ENCODE data around the gene PVR.

Gene PVR

DNA sequence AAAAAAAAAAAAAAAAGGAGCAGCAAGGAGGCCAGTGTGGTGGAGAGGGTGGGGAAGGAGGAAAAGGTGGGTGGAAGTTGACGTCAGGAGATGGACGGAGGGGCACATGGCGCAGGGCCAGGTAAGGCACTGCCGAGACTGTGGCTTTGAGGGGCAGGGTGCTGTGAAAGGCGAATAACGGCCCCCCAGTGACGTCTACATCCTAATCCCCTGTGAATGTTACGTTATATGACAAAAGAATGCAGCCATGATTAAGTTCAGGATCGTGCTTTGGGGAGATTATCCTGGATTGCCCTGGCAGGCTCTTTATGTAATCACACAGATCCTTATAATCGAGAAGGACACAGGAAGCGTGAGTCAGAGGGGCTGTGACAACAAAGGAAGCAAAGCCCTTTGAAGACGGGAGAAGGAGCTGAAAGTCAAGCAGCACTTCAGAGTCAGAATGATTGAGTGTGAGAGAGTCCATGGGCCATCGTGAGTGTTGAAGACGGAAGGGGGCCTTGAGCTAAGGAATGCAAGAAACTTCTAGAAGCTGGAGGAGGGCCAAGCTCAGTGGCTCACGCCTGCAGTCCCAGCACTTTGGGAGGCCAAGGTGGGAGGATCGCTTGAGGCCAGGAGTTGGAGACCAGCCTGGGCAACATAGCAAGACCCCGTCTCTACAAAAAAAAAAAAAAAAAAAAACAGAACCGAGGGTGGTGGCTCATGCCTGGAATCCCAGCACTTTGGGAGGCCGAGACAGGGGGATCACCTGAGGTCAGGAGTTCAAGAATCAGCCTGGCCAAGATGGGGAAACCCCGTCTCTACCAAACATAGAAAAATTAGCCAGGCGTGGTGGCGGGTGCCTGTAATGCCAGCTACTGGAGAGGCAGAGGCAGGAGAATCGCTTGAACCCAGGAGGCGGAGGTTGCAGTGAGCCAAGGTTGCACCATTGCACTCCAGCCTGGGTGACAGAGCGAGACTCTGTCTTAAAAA lies 41.5 kb downstream of the PVR start:
- H3K9me3 ChIP-seq (ENCODE audit: control insufficient read depth, low read length) = no peaks in the 10 kb centered on the region
- no peak overlapping the region for H3K27ac ChIP-seq (ENCODE audit: insufficient read depth, low read depth, low read length, poor library complexity, severe bottlenecking)
- no peaks in the 10 kb centered on the region for H3K27me3 ChIP-seq (ENCODE audit: control insufficient read depth, insufficient read depth, low read length, poor library complexity, severe bottlenecking)
- no peak overlapping the region for H3K4me3 ChIP-seq (ENCODE audit: insufficient read depth, low read depth, low read length)
- no peaks in the 10 kb centered on the region for H3K36me3 ChIP-seq (ENCODE audit: control insufficient read depth, insufficient read depth, low read length)
- H3K4me1 ChIP-seq (ENCODE audit: control insufficient read depth, insufficient read depth, low read length) = no peaks in the 10 kb centered on the region
- 77 to 80% methylated on average over 25 of the region's 25 CpGs for WGBS, 2 experiments

DNA sequence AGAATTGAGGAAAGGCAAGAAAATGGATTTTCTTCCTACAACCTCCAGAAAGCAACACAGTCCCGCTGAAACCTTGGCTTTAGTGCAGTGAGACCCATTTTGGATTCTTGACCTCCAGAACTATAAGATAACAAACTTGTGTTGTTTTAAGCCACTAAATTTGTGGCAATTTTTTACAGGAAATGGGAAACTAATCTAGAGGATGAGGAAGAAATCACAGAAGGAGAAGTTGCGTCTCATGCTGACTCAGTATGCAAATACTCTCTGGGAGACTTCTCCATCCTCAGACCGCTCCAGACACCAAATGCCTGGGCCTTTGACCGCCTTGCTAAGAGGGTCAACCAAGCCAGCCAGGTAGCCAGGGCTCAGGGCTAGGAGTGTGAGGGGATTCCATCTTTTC lies 42.2 kb downstream of the PVR start:
- Histone ChIP-seq H3K27ac (ENCODE audit: insufficient read depth, low read depth, low read length, poor library complexity, severe bottlenecking) (no peak overlapping the region), H3K4me3 (ENCODE audit: insufficient read depth, low read depth, low read length) (no peak overlapping the region), H3K27me3 (ENCODE audit: control insufficient read depth, insufficient read depth, low read length, poor library complexity, severe bottlenecking) (no peaks in the 10 kb centered on the region), H3K36me3 (ENCODE audit: control insufficient read depth, insufficient read depth, low read length) (no peaks in the 10 kb centered on the region), H3K4me1 (ENCODE audit: control insufficient read depth, insufficient read depth, low read length) (no peaks in the 10 kb centered on the region), H3K9me3 (ENCODE audit: control insufficient read depth, low read length) (no peaks in the 10 kb centered on the region)
- 86 to 88% methylated on average over 4 of the region's 4 CpGs for WGBS, 2 experiments

DNA sequence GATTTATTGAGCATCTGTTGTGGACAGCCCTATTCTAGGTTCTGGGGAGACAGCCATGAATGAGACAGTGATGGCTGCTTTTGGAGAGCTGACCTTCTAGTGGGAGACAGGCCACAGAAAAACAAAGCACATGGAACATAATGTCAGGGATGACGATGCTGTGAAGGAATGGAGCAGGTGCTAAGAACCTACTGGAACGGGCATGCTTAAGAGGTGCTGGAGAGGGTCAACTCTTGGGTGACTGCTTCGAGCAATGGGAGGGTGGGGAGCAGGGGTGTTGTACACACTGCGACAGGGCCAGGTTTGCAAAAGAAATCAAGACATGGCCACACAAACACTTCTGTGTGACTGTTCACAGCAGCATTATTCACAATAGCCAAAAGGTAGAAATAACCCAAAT lies 43.2 kb downstream of the PVR start:
- no peaks in the 10 kb centered on the region for H3K4me1 ChIP-seq (ENCODE audit: control insufficient read depth, insufficient read depth, low read length)
- H3K9me3 ChIP-seq (ENCODE audit: control insufficient read depth, low read length) = no peaks in the 10 kb centered on the region
- no peak overlapping the region for H3K4me3 ChIP-seq (ENCODE audit: insufficient read depth, low read depth, low read length)
- WGBS, 2 experiments = 89% methylated on average over 4 of the region's 4 CpGs
- H3K36me3 ChIP-seq (ENCODE audit: control insufficient read depth, insufficient read depth, low read length) = no peaks in the 10 kb centered on the region
- H3K27me3 ChIP-seq (ENCODE audit: control insufficient read depth, insufficient read depth, low read length, poor library complexity, severe bottlenecking) = no peaks in the 10 kb centered on the region
- no peak overlapping the region for H3K27ac ChIP-seq (ENCODE audit: insufficient read depth, low read depth, low read length, poor library complexity, severe bottlenecking)

DNA sequence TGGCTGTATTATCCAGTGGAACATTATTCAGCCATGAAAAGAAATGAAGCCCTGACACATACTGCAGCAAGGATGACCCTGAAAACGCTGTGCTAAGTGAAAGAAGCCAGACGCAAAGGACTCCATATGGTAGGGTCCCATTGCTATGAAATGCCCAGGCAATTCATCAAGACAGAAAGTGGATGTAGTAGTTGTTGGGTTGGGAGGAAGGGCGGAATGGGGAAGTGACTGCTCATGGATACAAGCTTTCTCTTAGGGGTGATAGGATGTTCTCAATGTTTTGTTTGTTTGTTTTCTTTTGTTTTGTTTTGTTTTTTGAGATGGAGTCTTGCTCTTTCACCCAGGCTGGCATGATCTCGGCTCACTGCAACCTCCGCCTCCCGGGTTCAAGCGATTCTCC lies 44.2 kb downstream of the PVR start:
- Histone ChIP-seq H3K27ac (ENCODE audit: insufficient read depth, low read depth, low read length, poor library complexity, severe bottlenecking) (no peak overlapping the region), H3K36me3 (ENCODE audit: control insufficient read depth, insufficient read depth, low read length) (no peaks in the 10 kb centered on the region), H3K9me3 (ENCODE audit: control insufficient read depth, low read length) (no peaks in the 10 kb centered on the region), H3K27me3 (ENCODE audit: control insufficient read depth, insufficient read depth, low read length, poor library complexity, severe bottlenecking) (no peaks in the 10 kb centered on the region), H3K4me1 (ENCODE audit: control insufficient read depth, insufficient read depth, low read length) (no peaks in the 10 kb centered on the region), H3K4me3 (ENCODE audit: insufficient read depth, low read depth, low read length) (no peak overlapping the region)
- WGBS, 2 experiments = 93 to 94% methylated on average over 7 of the region's 7 CpGs

DNA sequence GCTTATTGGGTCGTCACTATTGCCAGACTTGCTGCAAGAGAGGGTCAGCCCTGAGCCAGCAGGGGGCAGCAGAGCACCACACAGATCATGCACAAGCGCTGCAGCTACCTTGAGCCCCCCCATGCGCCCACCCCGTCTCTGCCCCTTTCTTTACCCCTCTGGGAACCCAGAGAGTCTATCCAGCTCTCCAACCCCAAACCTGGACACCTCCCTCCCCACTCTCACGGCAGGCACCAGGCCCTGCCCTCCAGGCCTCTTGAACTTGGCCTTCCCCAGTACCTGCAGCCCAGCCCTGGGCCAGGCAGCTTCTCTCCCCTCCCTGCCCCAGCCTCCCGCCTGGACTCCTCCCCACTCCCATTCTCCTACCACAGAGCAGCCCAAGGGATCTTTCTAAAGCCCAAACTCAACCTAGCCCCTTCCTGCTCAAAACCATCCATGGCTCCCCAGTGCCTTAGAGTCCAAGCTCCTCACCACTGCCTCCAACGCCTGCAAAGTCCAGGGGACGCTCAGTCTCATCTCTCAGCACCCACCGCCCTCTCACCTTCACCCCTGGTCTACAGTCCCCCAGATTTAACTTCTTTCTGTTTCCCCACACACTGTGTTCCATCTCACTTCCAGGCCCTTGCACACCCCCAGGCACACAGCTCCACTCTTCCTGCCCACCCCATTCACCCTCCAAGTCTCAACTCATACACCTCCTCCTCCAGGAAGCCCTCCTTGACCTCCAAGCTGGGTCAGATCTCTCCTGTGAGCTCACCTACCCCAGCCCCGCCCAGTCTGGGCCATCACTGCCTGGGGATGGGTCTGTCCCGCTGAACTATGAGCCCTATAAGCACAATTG lies 45.8 kb downstream of the PVR start:
- H3K27me3 ChIP-seq (ENCODE audit: control insufficient read depth, insufficient read depth, low read length, poor library complexity, severe bottlenecking) = no peaks in the 10 kb centered on the region
- H3K9me3 ChIP-seq (ENCODE audit: control insufficient read depth, low read length) = no peaks in the 10 kb centered on the region
- no peak overlapping the region for H3K4me3 ChIP-seq (ENCODE audit: insufficient read depth, low read depth, low read length)
- H3K4me1 ChIP-seq (ENCODE audit: control insufficient read depth, insufficient read depth, low read length) = no peaks in the 10 kb centered on the region
- H3K27ac ChIP-seq (ENCODE audit: insufficient read depth, low read depth, low read length, poor library complexity, severe bottlenecking) = no peak overlapping the region
- 44 to 45% methylated on average over 11 of the region's 11 CpGs for WGBS, 2 experiments
- no peaks in the 10 kb centered on the region for H3K36me3 ChIP-seq (ENCODE audit: control insufficient read depth, insufficient read depth, low read length)

DNA sequence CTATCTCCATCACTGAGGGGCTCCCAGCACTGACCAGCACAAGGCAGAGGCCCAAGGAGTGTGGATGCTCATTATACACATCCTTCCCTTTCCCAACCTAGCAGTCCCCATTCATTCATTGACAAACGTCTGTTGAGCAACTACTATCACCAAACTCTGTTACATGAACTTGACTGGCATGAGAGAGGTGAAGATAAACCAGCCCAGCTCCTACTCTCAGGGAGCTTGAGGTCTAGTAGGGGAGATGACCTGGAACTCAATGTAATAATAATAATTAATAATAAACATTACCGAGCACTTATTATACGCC lies 46.4 kb downstream of the PVR start:
- WGBS, 2 experiments = 96 to 100% methylated on average over 2 to 3 of the region's 3 CpGs
- Histone ChIP-seq H3K9me3 (ENCODE audit: control insufficient read depth, low read length) (no peaks in the 10 kb centered on the region), H3K27ac (ENCODE audit: insufficient read depth, low read depth, low read length, poor library complexity, severe bottlenecking) (no peak overlapping the region), H3K4me1 (ENCODE audit: control insufficient read depth, insufficient read depth, low read length) (no peaks in the 10 kb centered on the region), H3K4me3 (ENCODE audit: insufficient read depth, low read depth, low read length) (no peak overlapping the region), H3K36me3 (ENCODE audit: control insufficient read depth, insufficient read depth, low read length) (no peaks in the 10 kb centered on the region), H3K27me3 (ENCODE audit: control insufficient read depth, insufficient read depth, low read length, poor library complexity, severe bottlenecking) (no peaks in the 10 kb centered on the region)

DNA sequence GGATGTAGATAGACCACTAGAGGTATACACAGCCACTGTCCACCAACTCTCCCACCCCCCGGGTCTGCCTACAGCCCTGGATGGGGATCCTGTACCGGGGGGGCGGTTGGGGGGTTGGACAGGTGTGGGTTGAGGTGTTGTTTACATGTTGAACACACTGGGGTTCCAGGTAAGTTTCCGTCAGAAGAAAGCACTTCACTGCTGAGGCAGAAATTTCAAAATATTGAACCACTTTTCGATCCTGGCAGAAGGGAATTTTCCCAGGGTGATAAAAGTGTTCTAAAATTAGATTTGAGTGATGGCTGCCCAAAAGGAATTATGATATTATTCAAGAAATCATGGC lies 48.6 kb downstream of the PVR start:
- no peaks in the 10 kb centered on the region for H3K27me3 ChIP-seq (ENCODE audit: control insufficient read depth, insufficient read depth, low read length, poor library complexity, severe bottlenecking)
- no peaks in the 10 kb centered on the region for H3K4me1 ChIP-seq (ENCODE audit: control insufficient read depth, insufficient read depth, low read length)
- H3K27ac ChIP-seq (ENCODE audit: insufficient read depth, low read depth, low read length, poor library complexity, severe bottlenecking) = no peak overlapping the region
- H3K9me3 ChIP-seq (ENCODE audit: control insufficient read depth, low read length) = no peaks in the 10 kb centered on the region
- no peak overlapping the region for H3K4me3 ChIP-seq (ENCODE audit: insufficient read depth, low read depth, low read length)
- 86 to 89% methylated on average over 5 of the region's 5 CpGs for WGBS, 2 experiments
- no peaks in the 10 kb centered on the region for H3K36me3 ChIP-seq (ENCODE audit: control insufficient read depth, insufficient read depth, low read length)

DNA sequence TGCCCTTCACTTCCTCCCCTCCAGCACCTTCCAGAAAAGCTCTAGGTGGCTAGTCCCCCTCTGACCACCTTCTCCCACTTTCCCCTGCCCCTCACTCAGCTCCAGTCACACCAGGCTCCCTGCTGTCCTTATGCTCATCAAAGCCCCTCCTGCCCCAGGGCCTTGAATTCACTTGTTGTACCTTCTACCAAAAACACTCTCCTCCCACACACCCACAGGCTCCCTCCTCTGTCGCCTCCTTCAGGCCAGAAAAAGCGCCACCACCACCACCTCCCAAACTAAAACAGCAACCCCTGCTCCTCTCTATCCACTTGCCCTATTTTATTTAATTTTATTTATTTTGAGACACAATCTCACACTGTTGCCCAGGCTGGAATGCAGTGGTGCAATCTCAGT lies 50.5 kb downstream of the PVR start:
- no peak overlapping the region for H3K27ac ChIP-seq (ENCODE audit: insufficient read depth, low read depth, low read length, poor library complexity, severe bottlenecking)
- 59% methylated on average over 2 of the region's 2 CpGs for WGBS, 2 experiments

DNA sequence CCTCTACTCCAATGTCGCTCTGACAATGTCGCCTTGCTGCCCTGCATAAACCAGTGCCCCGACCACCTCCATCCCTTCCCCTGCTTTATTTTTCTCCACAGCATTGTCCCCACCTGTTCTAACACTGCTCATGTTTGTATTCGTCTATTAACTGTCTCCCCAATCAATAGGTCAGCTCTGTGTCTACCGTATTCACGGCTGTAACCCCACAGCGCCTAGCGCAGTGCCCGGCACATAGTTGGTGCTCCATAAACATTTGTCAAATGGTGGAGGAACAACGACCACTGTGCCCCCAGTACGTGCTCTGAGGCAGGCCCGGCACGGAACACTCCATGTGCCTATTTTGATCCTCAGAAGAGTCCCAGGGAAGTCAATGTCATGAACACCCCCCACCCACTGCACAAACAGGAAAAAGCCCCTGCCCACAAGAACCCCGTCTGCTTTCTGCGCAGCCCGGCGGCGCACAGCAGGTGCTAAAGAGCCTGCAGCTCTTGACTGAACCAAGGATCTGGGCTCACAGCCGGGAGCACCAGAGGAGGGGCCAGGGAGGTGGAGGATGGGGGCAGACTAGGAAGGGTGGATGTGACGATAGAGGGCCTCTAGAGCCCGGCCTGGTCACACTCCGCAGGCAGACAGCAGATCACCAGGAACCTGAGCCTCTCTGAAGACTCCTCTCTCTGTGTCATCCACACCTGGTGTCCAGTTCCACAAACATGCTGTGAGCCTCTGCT lies 53.4 kb downstream of the PVR start:
- Histone ChIP-seq H3K36me3 (ENCODE audit: control insufficient read depth, insufficient read depth, low read length) (no peaks in the 10 kb centered on the region), H3K4me3 (ENCODE audit: insufficient read depth, low read depth, low read length) (no peak overlapping the region), H3K27me3 (ENCODE audit: control insufficient read depth, insufficient read depth, low read length, poor library complexity, severe bottlenecking) (no peaks in the 10 kb centered on the region), H3K27ac (ENCODE audit: insufficient read depth, low read depth, low read length, poor library complexity, severe bottlenecking) (no peak overlapping the region), H3K9me3 (ENCODE audit: control insufficient read depth, low read length) (no peaks in the 10 kb centered on the region), H3K4me1 (ENCODE audit: control insufficient read depth, insufficient read depth, low read length) (no peaks in the 10 kb centered on the region)
- 69% methylated on average over 22 of the region's 22 CpGs for WGBS, 2 experiments

More for the DNA sequence above, 50.5 kb downstream of the PVR start:
- H3K27me3 ChIP-seq (ENCODE audit: control insufficient read depth, insufficient read depth, low read length, poor library complexity, severe bottlenecking) = no peaks in the 10 kb centered on the region
- H3K4me1 ChIP-seq (ENCODE audit: control insufficient read depth, insufficient read depth, low read length) = no peaks in the 10 kb centered on the region
- H3K9me3 ChIP-seq (ENCODE audit: control insufficient read depth, low read length) = no peaks in the 10 kb centered on the region
- no peak overlapping the region for H3K4me3 ChIP-seq (ENCODE audit: insufficient read depth, low read depth, low read length)
- no peaks in the 10 kb centered on the region for H3K36me3 ChIP-seq (ENCODE audit: control insufficient read depth, insufficient read depth, low read length)

DNA sequence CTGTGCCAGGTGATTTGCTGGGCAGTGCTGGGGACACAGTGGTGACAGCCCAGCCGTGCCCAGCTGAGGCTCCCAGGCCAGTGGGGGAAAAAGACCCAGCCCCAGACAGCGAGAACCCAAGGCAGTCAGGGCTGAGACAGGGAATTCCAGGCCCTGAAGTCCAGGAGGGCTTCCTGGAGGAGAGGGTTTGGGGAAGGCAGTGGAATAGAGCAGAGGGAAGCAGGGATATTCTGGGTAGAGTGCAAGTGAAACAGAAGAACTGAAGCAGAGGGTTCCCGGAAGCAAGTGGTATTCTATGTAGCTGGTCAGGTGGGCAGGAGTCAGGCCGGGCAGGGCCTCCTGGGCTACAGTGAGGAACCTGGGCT lies 53.9 kb downstream of the PVR start:
- Histone ChIP-seq H3K27me3 (ENCODE audit: control insufficient read depth, insufficient read depth, low read length, poor library complexity, severe bottlenecking) (no peaks in the 10 kb centered on the region), H3K9me3 (ENCODE audit: control insufficient read depth, low read length) (no peaks in the 10 kb centered on the region), H3K4me1 (ENCODE audit: control insufficient read depth, insufficient read depth, low read length) (no peaks in the 10 kb centered on the region), H3K36me3 (ENCODE audit: control insufficient read depth, insufficient read depth, low read length) (no peaks in the 10 kb centered on the region), H3K4me3 (ENCODE audit: insufficient read depth, low read depth, low read length) (no peak overlapping the region), H3K27ac (ENCODE audit: insufficient read depth, low read depth, low read length, poor library complexity, severe bottlenecking) (no peak overlapping the region)
- WGBS, 2 experiments = 90 to 91% methylated on average over 4 of the region's 4 CpGs

Measured in ectodermal cell (in vitro differentiated cells).